GM21528 (cell line): ENCODE results near the gene PRIMA1.
"Not testable (repeated sequence)": the region's sequence is repeated elsewhere in the genome, so short reads cannot be mapped to it uniquely, and the experiment has no call there.

Experiments
- ATAC-seq: cut with Tn5 transposase; IDR thresholded peaks from one replicate; pipeline ENCODE4 v1.9.1; 2021; ENCODE audit warnings: mild to moderate bottlenecking, moderate library complexity; ENCODE audit not compliant: unreplicated experiment, low FRiP score

Gene PRIMA1, protein sequence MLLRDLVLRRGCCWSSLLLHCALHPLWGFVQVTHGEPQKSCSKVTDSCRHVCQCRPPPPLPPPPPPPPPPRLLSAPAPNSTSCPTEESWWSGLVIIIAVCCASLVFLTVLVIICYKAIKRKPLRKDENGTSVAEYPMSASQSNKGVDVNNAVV

DNA sequence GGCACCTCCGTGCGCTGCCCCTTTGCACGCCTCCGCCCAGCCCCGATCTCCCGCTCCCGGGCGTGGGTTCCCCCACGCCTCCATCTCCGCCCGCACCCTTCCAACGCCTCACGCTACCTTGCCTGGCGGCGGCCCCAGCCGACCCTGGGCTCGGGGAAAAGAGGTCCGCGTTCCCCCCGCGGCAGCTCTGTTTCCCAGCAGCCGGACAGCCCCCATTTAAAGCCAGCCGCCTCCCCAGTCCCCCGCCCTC, at the start of gene PRIMA1:
TSS of gene PRIMA1 (minus strand) at position 193 of the 250 bp plus-strand sequence. CDS start 767 bp downstream, outside the sequence.
- ATAC-seq: no peak

DNA sequence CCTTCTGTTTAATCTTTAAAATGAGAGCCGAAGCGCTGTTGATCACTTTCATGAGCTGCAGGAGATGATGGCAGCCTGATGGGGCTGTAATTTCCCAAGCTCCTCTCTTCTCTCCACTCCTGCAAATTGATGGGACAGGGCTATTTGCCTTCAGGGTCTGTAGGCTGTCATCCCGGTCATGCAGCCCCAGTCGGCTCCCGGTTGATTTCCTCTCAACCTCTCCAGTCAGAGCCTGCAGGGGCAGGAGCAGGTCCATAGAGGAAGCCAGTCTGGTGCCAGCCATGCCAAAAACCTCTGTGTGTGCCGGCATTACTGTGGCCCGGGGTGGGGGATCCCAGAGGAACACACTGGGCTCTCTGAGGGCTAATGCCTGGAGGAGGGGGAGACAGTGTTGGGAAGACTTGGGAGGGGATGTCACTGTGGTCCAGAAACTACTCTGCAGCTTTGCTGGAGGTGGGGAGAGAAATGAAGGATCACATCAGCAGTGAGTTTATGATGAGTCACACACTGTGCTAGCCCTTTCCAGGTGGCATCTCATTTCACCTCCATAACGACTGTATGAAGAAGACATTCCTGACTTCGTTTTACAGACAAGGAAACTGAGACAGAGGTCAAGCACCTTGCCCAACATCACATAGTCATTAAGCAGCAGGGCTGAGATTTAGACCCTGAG, 46.5 kb upstream of the PRIMA1 start:
- no peak for ATAC-seq

DNA sequence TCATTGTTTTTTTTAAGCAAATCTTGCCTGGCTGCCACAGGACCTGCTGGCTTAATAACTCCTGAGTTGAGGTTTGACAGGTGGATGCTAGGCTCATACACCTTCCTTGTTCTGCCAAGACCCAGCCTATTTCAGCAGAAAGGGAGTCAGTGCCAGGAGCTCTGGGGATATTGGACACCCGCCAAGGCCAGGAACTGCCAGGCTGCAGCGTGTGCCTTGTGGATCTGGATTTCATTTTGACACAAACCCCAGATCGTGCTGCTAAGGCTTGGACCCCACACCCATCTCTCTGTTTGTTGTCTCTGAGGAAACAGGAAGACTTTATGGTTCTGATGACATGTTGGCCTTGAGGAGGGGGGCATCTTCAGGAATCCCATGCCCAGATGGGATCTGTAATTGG, 44.4 kb upstream of the PRIMA1 start:
- ATAC-seq: no peak

DNA sequence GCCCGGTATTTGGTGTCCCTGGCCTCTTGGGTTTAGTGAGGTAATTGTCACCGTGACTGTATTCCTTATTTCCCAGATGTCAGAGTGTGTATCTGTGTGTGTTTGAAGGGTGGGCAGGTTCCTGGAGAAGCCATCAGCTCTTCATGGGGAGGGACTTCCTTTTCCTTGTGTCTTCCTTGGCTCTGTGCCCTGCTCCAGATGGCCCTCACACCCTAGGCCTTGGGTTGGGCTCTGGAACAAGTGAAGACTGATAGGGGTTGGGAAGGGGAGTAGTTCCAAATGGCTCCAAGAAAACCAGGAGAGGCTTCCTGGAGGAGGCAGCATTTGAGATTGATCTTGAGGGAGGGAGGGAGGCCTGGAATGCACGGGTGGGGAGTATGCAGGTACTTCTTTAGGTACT, 43.8 kb upstream of the PRIMA1 start:
- ATAC-seq: no peak

DNA sequence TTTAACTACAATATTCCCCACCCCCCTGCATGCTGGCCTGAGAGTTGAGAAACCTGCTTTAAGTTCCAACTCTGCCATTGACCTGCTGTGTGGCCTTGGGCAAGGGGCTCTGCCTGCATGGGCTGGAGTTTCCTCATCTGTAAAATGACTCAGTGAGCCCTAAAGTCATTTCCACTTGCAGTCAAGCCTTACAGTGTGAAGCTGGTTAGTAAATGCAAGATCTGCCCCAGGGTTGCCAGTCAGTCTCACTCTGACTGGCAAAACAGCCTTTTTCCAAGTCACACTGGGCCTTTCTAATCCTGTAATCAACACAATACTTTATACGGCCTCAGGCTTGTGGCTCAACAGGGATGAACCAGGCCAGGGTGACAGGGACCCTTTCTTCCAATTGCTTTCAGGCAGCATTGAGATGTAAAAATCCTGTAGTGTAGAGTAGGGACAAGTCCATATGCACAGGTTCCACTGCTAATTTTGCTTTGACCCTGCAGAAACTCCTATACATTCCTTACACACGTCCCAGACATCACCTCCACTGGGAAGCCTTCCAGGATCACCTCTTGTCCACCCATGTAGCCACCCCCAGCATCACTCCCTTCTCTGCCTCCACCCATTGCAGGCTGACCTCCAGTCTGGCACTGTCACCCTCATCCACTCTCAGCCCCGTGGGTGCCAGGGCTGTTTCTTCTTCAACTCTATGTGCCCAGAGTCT, 42.6 kb upstream of the PRIMA1 start:
- no peak for ATAC-seq

DNA sequence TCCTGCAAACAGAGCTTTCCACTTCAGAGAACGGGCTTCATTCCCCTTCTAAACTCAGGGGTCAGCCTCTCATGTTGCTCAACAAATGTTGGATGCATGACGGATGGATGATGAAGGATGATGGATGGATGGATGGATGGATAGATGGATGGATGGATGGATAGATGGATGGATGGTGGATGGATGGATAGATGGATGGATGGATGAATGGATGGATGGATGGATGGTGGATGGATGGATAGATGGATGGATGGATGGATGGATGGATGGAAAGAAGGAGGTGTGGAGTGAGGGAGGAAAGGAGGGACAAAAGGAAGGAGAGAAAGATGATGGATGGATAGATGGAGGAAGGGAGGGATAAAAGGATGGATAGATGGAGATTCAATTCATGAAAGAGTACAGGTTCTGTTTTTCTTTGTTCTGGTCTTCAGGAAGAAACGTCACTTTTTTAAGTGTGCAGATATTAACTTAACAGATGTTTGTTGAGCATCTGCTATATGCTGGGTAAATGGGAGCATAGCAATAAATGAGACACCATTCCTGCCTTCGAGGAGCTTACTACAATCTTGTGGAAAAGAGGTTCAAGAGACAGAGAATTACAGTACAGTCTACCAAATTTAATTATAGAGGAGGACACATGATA, 41.7 kb upstream of the PRIMA1 start:
- ATAC-seq: no peak

DNA sequence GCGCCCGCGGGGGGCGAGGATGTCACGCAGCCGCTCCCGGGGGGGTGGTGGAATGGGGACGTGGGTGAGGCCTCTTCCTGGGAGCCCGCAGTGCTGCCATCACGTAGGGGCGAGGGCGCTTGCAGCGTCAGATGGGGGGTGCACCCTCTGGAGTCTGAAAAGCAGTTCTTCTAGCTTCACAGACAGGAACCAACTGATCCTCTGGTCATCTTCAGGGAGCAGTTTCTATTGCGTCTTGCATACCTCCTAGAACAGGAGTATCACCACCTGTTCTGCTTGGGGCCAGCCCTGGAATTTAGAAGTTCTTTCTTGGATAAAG, 36.9 kb upstream of the PRIMA1 start:
- ATAC-seq: no peak

DNA sequence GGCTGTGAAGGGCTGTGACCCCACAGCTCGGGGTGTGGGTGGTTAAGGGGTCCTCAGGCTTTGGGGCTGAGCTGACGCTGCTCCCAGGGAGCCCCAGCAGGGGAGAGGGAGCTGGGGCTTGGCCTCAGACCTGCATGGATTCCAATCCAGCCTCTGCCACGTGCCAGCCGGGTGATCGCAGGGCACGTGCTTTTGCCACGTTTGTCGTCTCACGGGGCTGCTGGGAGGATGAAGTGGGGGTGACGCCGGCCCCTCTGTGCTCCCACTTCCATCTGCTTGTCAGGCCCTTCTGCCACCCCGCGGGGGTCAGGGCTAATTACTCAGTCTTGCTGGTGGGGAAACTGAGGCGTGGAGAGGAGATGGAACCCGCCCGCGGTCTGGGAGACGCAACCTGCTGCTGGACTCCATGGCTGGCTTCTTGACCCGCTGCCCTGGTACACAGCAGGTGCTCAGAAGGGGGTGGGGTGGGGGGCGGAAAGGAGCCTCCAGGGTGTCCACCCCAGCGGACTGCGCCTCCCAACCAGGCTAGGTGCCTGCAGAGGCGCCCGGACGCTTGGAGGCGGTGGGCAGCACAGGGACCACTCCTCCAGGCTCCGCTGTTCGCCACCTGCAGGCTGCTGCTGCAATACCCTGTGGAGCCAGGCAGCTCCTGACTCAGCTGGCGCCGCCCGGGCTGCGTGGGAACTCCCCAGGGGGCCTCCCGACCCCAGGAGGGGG, 36.4 kb upstream of the PRIMA1 start:
- ATAC-seq: no peak

DNA sequence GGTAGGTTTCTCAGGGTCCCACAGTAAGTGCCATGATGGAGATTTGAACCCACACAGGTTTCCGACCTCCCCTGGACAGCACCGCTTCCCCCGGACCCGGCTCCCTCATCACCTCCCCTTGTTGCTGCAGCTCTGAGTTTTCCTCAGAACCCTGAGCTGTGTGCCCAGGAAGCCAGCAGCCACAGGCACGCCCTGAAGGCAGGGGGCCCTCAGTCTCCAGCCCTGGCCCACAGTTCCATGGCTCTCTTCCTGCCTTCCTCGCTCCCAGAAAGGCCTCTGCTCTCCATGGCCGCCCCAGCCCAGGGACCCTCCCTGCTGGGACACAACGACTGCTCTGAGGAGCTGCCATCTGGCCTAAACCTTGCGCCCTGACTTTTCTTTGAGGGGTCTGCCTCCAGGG, 35.8 kb upstream of the PRIMA1 start:
- ATAC-seq: no peak

DNA sequence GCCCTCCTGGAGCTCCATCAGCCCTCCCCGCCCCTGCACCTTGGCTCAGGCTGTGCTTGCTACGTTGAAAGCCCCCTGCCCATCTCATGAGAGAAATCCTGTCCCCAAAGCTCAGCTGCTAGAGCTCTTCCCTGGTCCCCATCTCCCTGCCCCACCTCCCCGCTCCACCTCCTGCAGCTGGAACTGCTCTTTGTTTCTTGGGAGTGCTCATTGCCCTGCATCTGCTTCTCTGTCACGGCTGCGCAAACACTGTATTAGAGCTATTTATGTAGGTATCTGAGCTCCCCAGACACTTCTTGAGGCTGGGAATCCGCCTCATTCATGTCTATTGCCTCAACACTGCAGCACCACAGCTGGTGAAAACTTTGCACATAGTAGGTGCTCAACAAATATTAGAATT, 32.8 kb upstream of the PRIMA1 start:
- ATAC-seq: no peak

DNA sequence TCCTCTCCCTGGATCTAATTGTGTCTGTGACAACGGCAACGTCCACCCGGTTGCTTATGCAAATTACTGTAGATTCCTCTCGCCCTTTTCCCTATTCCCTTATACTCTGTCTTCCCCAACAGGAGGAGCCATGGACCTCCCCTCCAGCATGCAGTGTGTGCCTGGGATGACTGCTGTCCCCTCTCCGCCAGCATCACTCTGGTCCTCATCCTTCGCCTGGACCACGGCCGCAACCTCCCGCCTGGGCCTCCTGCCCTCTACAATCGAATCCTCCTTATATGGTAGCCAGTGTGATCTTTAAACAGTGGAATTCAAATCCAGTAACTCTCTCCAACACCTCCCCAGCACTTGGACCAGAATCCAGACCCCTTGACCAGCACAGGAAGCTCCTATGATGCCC, 30.6 kb upstream of the PRIMA1 start:
- ATAC-seq: no peak

DNA sequence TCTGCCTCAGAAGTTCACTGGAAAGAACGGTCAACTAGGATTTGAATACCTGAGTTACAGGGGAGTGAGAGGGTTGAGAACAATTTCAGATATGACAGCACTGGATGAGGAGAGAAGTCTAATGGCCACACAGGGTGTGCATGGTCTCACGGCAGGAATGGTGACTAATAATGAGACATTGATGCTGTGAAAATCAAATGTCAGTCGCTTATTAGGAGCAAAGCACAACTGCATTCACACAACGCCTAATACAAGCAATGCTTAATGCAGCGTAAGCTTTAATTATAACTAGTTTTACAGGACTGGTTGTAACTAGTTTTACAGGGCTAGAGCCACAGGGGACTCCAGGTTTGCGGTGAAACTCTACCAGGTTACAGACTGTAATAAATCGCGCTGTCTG, 23.4 kb upstream of the PRIMA1 start:
- ATAC-seq: no peak

DNA sequence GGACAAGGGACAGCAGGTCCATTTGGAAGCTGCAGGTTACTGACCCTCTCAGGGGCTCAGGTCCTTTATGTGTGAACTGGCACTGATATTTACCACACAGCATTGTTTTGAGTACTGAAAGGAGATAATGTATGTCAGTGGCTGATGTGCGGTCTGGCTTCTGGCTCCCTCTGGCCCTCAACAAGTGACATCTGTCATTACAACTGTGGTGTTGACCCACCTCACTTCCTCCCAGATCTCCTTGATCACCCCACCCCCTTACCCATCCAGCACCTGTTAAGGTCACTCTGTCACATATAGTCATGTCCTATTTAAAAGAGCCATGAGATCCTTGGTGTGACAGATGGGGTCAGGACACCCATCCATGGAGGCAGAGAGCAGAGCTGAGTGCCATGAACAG, 22.7 kb upstream of the PRIMA1 start:
- ATAC-seq: no peak

DNA sequence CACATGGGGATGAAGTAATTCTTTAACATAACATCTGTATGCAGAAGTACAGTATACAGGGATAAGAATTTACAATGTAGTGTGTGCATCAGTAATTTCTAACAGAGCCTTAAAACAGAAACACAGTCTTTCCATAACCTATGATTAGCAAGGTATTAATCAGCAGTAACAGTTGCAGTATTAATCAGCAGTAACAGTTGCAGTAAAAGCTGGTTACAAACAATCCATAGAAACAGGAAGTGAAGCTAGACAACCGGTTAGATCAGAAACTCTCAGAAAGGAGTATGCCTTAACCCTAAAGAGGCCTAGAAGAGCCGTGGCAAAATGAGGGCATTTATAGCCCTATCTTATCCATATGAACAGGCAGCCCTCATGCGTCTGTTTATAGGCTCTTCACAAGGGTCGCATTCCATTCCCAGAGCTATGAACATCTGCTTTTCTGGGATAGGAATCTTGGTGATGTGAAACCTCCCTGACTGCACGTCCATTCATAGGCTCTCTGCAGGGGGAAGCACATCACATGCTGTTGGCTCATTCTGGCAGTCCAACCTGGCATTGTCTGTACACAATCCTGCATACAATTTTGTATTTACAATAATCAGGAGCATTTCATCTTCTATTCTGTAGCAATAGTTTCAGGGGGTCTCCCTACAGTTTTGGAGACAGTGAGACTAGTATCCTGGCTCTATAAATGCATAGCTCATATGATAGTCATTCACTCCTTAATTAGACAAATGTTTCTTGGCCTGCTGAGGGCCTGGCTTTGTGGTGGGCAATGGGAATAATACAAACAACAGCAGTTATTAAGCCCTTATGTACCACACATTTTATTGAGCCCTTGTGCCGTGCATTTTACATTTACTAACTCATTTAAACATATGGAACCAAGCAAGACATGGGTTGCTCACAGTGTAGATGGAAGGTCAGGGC, 21.5 kb upstream of the PRIMA1 start:
- not testable (repeated sequence) for ATAC-seq

DNA sequence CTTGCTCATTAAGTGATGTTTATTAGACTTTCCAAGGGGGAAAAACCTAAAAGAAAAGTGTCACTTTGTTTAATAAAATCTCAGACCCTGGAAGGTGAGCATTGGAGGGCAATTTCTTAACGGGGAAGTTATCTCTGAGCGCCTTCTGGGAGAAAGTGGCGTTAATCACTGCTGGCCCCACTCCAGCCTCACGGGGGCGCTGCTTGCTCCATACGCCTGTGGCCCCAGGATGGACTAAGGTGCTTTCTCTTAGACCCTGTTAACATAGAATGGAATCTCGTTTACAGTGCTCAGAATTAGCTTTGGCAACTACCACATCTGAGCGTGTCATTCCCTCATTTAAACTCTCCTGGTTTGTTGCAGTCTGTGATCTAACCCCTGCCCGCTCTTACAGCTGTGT, 16.4 kb upstream of the PRIMA1 start:
- no peak for ATAC-seq

DNA sequence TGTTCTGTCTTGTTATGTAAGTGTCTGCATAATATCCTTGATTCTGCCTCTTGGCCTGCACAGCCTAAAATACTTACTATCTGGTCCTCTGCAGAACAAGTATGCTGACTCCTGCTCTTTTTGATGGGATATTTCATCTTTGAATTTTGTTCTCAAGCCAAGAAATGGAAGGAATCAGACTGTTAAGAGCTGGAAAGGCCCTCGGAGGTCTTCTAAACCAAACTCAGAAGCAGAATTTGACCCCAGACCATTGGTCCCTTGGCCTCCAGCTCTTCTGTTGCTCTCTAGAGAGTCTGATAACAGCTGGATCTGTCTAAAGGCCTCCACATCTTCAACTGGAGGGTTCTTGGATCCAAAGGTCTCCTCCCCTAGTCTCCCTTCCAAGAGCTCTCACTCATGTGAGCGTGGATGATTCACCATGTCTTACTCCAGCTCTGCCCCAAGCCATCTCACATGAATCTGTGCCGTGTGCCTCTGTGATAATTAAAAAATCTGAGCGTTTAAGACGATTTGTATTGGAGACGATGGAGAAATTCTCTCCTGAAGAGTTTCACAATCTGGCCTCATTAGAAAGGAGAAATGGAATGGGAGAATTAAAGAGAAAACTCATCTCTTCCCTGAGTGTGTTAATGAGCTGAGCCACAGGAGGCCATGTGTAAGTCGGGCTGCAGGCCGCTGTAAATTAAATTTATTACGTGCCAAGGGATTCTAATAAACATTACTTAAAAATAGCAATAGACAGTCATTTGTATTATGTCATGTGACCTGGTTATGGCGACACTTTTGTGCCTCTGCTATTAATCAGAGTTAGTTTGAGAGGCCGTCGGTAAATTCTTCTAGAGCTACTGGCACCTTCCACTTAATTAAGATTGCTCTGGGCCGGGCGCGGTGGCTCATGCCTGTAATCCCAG, 15.4 kb upstream of the PRIMA1 start:
- no peak for ATAC-seq

DNA sequence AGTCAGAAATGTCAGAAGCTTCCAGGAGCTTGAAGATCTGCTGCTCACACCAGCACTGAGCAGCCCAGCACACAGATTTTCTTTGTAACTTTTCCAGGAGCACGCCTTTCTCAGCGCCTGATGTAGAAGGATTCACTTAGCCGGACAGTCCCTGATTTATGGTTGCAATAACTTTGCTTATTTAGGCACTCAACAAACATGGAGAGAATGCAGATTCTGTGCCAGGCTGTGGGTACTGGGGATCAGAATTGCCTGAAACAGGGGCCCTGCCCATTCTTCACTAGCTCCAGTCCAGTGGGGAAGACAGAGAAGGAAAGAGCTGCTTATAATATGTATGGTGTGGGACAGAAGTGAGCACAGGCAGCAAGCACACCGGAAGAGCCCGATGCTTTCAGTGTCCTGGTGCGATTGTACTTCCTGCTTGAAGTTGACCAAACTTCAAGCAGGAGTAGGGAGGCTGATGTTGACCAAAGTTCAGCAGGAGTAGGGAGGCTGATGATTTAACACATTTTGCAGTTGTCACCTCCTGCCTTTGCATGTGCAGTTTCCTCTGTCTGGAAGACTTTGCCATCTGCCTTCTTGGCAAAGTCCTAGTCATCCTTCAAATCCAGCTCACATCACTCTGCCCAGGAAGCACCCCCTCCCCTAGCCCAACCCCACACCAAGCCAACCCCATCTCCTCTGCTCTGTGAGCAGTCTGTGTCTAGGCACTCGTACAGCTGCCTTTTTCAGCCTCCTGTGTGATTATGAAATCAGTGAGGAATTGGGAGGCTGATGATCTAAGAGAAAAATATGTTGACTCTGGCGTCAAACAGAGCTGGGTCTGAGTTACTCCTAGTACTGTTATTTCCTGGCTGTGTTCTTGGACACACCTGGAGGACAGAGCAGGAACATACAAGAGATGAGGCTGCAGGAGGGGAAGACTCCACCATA, 12.0 kb upstream of the PRIMA1 start:
- no peak for ATAC-seq

DNA sequence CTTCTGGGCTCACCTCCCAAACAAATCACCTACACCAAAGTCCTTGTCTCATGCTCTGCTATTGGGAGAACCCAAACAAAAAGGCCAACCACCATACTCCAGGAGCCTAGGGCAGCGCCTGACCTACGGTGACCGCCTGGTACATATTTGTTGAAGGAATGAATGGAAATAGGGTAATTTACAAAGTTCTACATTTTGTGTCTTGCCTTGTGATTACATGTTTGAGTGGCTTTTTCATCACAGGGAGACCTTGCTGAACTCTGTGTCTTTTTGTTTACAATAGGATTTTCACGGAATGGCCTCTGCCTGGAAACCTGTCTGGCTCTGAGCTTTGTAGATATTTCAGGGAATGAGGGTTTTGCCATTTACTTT, 11.3 kb upstream of the PRIMA1 start:
- no peak for ATAC-seq
